Measurements from ENCODE around the gene TBX3.

GRCh38 chr12:114710151-114710550, 26.2 kb upstream of the TBX3 start:
- TF ChIP-seq CTCF (IDR thresholded peaks at IDR 0.05) (no peak), POLR2A (IDR thresholded peaks at IDR 0.05) (no peak)

Data from lower leg skin (tissue), 3 donors.